Activated CD8-positive, alpha-beta T cell treated with anti-CD3 and anti-CD28 coated beads for 36 hours (primary cell): ENCODE measurements around the gene DZIP3. TPM values are rescaled to one million over a fixed set of nuclear protein-coding genes. Genes with fewer than 3 reads are reported as not detected.

ENCODE experiments used
- ATAC-seq: fragments of 200-7000 bp; cut with Tn5 transposase; one replicate; pipeline ENCODE4 v1.10.0; 2021; ENCODE audit warnings: mild to moderate bottlenecking, moderate library complexity
- CTCF ChIA-PET: fragments of 350-600 bp; sonication (Branson Sonifier 250); formaldehyde crosslinking; loops from one replicate; lab custom pipeline; 2021; ENCODE audit warnings: antibody characterized with exemption; lab: Charles Lee
- POLR2A ChIA-PET: fragments of 350-600 bp; sonication (Branson Sonifier 250); formaldehyde crosslinking; loops from one replicate; lab custom pipeline; 2021; ENCODE audit warnings: antibody characterized with exemption; lab: Charles Lee
- DNase-seq: peaks from one replicate; pipeline ENCODE4 v3.0.0-alpha.2; 2020
- H3K27ac Mint-ChIP-seq: one replicate; pipeline ENCODE4 v1.8.0; 2021; ENCODE audit warnings: mild to moderate bottlenecking, mixed read lengths
- H3K27me3 Mint-ChIP-seq: one replicate; pipeline ENCODE4 v1.8.0; 2021; ENCODE audit warnings: mixed read lengths
- H3K36me3 Mint-ChIP-seq: one replicate; pipeline ENCODE4 v1.8.0; 2021; ENCODE audit warnings: low read depth, mixed read lengths
- H3K4me1 Mint-ChIP-seq: one replicate; pipeline ENCODE4 v1.8.0; 2021; ENCODE audit warnings: low read depth, mixed read lengths
- H3K4me3 Mint-ChIP-seq: one replicate; pipeline ENCODE4 v1.8.0; 2021; ENCODE audit warnings: mild to moderate bottlenecking, moderate library complexity, mixed read lengths
- H3K9me3 Mint-ChIP-seq: one replicate; pipeline ENCODE4 v1.8.0; 2021; ENCODE audit warnings: mixed read lengths
- intact Hi-C: fragments of 100-400 bp; cut with micrococcal nuclease; formaldehyde crosslinking; loops from one replicate; pipeline ENCODE4 v1.10.0; 2022
- total RNA-seq, 2 experiments: library from RNA; stranded (reverse); gene quantifications; one replicate each; pipeline ENCODE4 v1.2.3, GENCODE V29; 2021
- TF ChIP-seq, protein P1 (sequence below): fragments of 200-600 bp; IDR thresholded peaks from one replicate; pipeline ENCODE4 v1.8.0; 2022; ENCODE audit warnings: antibody characterized with exemption, mild to moderate bottlenecking

Gene DZIP3
- total RNA-seq, 2 experiments from 2014 or later, result 18.5 to 21.8 TPM

DNA sequence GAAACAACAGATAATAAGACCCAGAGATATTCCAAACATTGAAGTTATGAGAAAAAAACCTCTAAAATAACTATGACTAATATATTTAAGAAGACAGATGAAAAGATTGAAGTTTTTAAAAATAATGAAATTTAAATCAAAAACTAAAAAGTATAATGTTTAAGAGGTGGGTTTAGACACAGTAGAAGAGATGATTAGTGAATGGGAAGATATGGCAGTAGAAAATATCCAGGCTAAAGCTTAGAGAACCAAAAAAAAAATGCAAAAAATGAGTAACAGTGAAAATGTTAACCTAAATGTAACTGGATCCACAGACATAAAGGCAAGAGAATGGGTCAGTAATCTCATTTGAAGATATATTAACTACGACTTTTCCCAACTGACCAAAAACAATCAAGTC, 115.5 kb downstream of the DZIP3 start:
- CTCF ChIA-PET, result no interaction called here

DNA sequence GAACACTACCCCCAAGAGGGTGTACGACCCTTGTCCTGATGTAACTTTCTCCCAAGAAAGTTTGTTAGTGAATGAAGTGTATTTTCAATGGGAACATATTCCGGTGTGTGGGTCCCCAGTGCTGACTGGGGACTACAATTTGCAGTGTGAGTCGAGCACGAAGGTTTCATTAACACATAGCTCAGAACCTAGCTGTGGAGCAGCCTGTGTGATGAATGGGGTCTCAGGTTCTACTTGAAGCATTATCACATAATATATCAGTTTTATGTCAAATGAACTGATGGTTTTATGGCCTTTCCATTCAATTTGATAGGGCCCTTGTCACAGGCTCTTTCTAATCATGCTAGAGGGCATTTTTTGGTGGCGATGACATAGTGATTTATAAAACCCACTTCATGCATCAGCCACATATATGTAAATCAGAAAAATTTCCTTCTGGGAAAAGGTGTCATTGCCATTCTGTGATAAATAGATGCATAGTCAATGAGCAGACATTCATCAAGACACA, 123.5 kb downstream of the DZIP3 start:
- no peak overlapping the region for H3K4me3 Mint-ChIP-seq
- CTCF ChIA-PET, result interaction anchor here (1.4 kb wide), 1 partner anchor 19 kb away, joined by 3 read pairs; no protein-coding TSS in a partner anchor

More for the DNA sequence above, 115.5 kb downstream of the DZIP3 start:
- intact Hi-C loops, result no loop called here
- DNase-seq (no peak), ATAC-seq (no peak)
- H3K36me3 Mint-ChIP-seq, result peaks cover 9% of the 10 kb centered on the region
- no peak overlapping the region for H3K27ac Mint-ChIP-seq
- no peaks in the 10 kb centered on the region for H3K4me1 Mint-ChIP-seq
- TF ChIP-seq, protein P1, sequence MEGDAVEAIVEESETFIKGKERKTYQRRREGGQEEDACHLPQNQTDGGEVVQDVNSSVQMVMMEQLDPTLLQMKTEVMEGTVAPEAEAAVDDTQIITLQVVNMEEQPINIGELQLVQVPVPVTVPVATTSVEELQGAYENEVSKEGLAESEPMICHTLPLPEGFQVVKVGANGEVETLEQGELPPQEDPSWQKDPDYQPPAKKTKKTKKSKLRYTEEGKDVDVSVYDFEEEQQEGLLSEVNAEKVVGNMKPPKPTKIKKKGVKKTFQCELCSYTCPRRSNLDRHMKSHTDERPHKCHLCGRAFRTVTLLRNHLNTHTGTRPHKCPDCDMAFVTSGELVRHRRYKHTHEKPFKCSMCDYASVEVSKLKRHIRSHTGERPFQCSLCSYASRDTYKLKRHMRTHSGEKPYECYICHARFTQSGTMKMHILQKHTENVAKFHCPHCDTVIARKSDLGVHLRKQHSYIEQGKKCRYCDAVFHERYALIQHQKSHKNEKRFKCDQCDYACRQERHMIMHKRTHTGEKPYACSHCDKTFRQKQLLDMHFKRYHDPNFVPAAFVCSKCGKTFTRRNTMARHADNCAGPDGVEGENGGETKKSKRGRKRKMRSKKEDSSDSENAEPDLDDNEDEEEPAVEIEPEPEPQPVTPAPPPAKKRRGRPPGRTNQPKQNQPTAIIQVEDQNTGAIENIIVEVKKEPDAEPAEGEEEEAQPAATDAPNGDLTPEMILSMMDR, result no peak
- H3K9me3 Mint-ChIP-seq, result peaks cover 16% of the 10 kb centered on the region
- no peak overlapping the region for H3K4me3 Mint-ChIP-seq
- POLR2A ChIA-PET, result no interaction called here
- H3K27me3 Mint-ChIP-seq, result no peaks in the 10 kb centered on the region

DNA sequence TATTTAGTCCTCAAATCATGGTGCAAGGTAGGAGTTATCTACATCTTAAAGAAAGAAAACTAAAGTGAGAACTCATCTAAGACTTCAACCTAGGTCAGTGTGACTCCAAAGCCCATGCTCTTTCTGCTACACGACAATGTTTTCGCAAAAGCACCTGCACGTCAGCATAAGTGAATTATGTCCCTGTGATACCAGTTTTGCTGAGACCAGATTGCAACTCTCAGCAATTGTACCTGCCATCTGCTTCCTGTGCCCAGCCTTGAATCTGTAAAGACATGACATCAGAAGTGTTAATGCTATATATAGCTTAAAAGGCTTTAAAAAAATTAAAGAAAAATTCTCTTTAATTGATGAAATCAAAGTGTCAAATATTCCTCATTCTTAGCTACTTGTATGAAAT, 124.3 kb downstream of the DZIP3 start:
- H3K9me3 Mint-ChIP-seq, result no peaks in the 10 kb centered on the region
- H3K4me3 Mint-ChIP-seq, result no peak overlapping the region
- CTCF ChIA-PET, result interaction anchor here (1.4 kb wide), 1 partner anchor 20 kb away, joined by 3 read pairs; no protein-coding TSS in a partner anchor
- no peaks in the 10 kb centered on the region for H3K36me3 Mint-ChIP-seq
- H3K4me1 Mint-ChIP-seq, result no peaks in the 10 kb centered on the region
- POLR2A ChIA-PET, result no interaction called here
- intact Hi-C loops, result no loop called here
- DNase-seq (no peak), ATAC-seq (no peak)
- TF ChIP-seq, protein P1, result no peak
- no peaks in the 10 kb centered on the region for H3K27me3 Mint-ChIP-seq
- H3K27ac Mint-ChIP-seq, result no peak overlapping the region

More for the DNA sequence above, 123.5 kb downstream of the DZIP3 start:
- Mint-ChIP-seq H3K27me3 (no peaks in the 10 kb centered on the region), H3K36me3 (no peaks in the 10 kb centered on the region), H3K4me1 (no peaks in the 10 kb centered on the region), H3K27ac (no peak overlapping the region), H3K9me3 (no peaks in the 10 kb centered on the region)
- TF ChIP-seq, protein P1, result no peak
- ATAC-seq (no peak), DNase-seq (no peak)
- POLR2A ChIA-PET, result interaction anchor here (0.7 kb wide), 1 partner anchor 34 kb away, joined by 3 read pairs; no protein-coding TSS in a partner anchor
- intact Hi-C loops, result no loop called here

DNA sequence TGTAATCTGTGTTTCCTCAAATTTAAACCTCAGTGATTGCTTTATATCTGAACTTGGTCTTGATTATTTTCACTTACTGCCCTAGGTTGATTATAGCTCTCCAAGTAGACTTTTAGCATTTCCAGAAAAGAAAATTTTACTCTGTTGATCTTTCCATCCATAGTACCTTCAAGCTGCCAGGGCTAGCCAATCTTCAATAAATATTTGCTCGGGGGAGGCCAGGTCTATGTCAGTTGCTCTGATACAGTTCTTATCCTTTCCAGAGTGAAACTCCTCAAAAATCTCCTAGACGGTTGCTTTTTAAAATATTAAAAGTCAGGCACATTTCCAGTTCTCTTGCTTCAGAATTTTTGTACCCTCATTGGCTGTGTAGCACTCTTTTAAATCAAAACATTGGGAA, 128.9 kb downstream of the DZIP3 start:
- DNase-seq (no peak), ATAC-seq (no peak)
- TF ChIP-seq, protein P1, result no peak
- ChIA-PET POLR2A (no interaction called here), CTCF (no interaction called here)
- Mint-ChIP-seq H3K4me1 (peaks cover 2% of the 10 kb centered on the region), H3K9me3 (peaks cover 7% of the 10 kb centered on the region), H3K27me3 (no peaks in the 10 kb centered on the region), H3K36me3 (no peaks in the 10 kb centered on the region), H3K27ac (no peak overlapping the region), H3K4me3 (no peak overlapping the region)
- intact Hi-C loops, result no loop called here

DNA sequence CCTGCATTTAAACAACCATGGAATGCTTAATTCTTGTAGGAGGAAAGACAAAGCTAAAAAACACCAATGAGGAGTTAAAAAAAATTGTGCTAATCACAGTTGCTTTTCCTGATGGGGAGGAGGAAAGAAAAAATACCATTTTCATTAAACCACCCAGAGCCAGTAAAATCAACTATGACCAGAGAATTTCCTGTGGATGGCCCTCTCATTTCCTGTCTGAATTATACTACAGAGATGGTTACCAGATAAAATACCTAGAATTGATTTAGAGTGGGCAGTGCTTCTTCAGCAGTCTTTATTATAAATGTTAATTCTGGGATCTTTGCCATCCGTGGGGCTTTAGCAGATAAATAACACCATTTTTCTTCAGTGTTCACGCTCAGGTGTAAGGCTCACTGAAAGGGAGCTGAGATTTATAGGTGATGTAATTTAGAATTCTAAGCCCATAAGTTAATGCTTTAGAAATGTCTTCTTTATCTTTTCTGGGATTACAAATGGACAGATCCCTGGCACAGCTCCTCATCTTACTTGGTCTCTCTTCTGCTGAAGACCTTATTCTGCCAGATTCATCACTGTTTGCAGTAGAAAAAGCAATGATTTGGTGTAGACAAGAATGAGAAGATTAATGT, 129.8 kb downstream of the DZIP3 start:
- TF ChIP-seq, protein P1, result no peak
- peaks cover 8% of the 10 kb centered on the region for H3K9me3 Mint-ChIP-seq
- H3K4me3 Mint-ChIP-seq, result no peak overlapping the region
- no peak overlapping the region for H3K27ac Mint-ChIP-seq
- ATAC-seq (no peak), DNase-seq (no peak)
- ChIA-PET POLR2A (interaction anchor here (0.6 kb wide), 1 partner anchor 726 kb away, joined by 4 read pairs; no protein-coding TSS in a partner anchor), CTCF (interaction anchor here (1.0 to 1.3 kb wide), 3 partner anchors 10 to 312 kb away, joined by 3 to 5 read pairs (median 3); no protein-coding TSS in a partner anchor)
- intact Hi-C loops, result no loop called here
- H3K36me3 Mint-ChIP-seq, result no peaks in the 10 kb centered on the region
- no peaks in the 10 kb centered on the region for H3K27me3 Mint-ChIP-seq
- peaks cover 2% of the 10 kb centered on the region for H3K4me1 Mint-ChIP-seq
